Stimulated activated CD8-positive, alpha-beta memory T cell treated with anti-CD3 and anti-CD28 coated beads, Interleukin-4, amount 100 ng/mL, for 4 hours (primary cell): Measurements from ENCODE around the gene CD180.

Experiments used
- DNase-seq, 2 donors: peaks; one replicate each; pipeline ENCODE4 v3.0.0-alpha.2; 2020; ENCODE audit warnings: low read depth in 2 of 2, low spot score in 1 of 2

The CD180 gene

GRCh38 chr5:67133217-67133616, 63.4 kb downstream of the CD180 start:
- DNase-seq, result no peak

- no peak for DNase-seq
Observed at GRCh38 chr5:67129768-67130167, 66.8 kb downstream of the CD180 start.
